EL (cell line): ENCODE measurements around the gene MGAT4A.
"Not testable (repeated sequence)": the region's sequence is repeated elsewhere in the genome, so short reads cannot be mapped to it uniquely, and the experiment has no call there.

Experiments
- DNase-seq: peaks from one replicate; pipeline ENCODE4 v3.0.0-alpha.2; 2016

The MGAT4A gene

GRCh38 chr2:98594665-98595064 is 136.3 kb downstream of the MGAT4A start:
- not testable (repeated sequence) for DNase-seq

GRCh38 chr2:98592565-98592964 is 138.4 kb downstream of the MGAT4A start:
- DNase-seq: no peak

GRCh38 chr2:98589489-98589888 is 141.4 kb downstream of the MGAT4A start:
- no peak for DNase-seq

- no peak for DNase-seq
These were observed 142.0 kb downstream of the MGAT4A start for GRCh38 chr2:98588880-98589431.

- no peak for DNase-seq
These were observed 144.3 kb downstream of the MGAT4A start for GRCh38 chr2:98586551-98587140.

GRCh38 chr2:98585386-98585785 is 145.5 kb downstream of the MGAT4A start:
- no peak for DNase-seq

GRCh38 chr2:98583816-98584618 is 146.9 kb downstream of the MGAT4A start:
- no peak for DNase-seq

GRCh38 chr2:98583276-98583675 is 147.7 kb downstream of the MGAT4A start:
- DNase-seq: no peak

- no peak for DNase-seq
These were observed 148.4 kb downstream of the MGAT4A start for GRCh38 chr2:98582523-98582922.

- DNase-seq: no peak
These were observed 150.2 kb downstream of the MGAT4A start for GRCh38 chr2:98580656-98581284.

GRCh38 chr2:98579926-98580325 is 151.0 kb downstream of the MGAT4A start:
- no peak for DNase-seq

- DNase-seq: no peak
These were observed 152.7 kb downstream of the MGAT4A start for GRCh38 chr2:98578231-98578630.

GRCh38 chr2:98577313-98577712 is 153.6 kb downstream of the MGAT4A start:
- DNase-seq: no peak

GRCh38 chr2:98576666-98577312 is 154.1 kb downstream of the MGAT4A start:
- no peak for DNase-seq

GRCh38 chr2:98573426-98573825 is 157.5 kb downstream of the MGAT4A start:
- DNase-seq: no peak

- peak; percentile 21 for DNase-seq
These were observed 158.3 kb downstream of the MGAT4A start for GRCh38 chr2:98572676-98573075.

GRCh38 chr2:98572211-98572610 is 158.7 kb downstream of the MGAT4A start:
- no peak for DNase-seq

- no peak for DNase-seq
These were observed 159.1 kb downstream of the MGAT4A start for GRCh38 chr2:98571796-98572195.

- DNase-seq: no peak
These were observed 159.7 kb downstream of the MGAT4A start for GRCh38 chr2:98571121-98571701.

GRCh38 chr2:98570356-98570755 is 160.6 kb downstream of the MGAT4A start:
- DNase-seq: no peak

GRCh38 chr2:98569915-98570314 is 161.0 kb downstream of the MGAT4A start:
- no peak for DNase-seq

- DNase-seq: peak; percentile 13
These were observed 161.6 kb downstream of the MGAT4A start for GRCh38 chr2:98569197-98569793.
